WERI-Rb-1 (cell line): ENCODE data around the gene FBXL17.

Experiments
- DNase-seq: peaks from one replicate; pipeline ENCODE4 v3.0.0-alpha.2; 2020
- H3K27ac ChIP-seq: fragments of 250-450 bp; sonication (Bioruptor Pico); 2 replicates; pipeline ENCODE4 v1.5.1; 2020; ENCODE audit warnings: mild to moderate bottlenecking, moderate library complexity
- H3K27me3 ChIP-seq: fragments of 250-450 bp; sonication (Bioruptor Pico); 2 replicates; pipeline ENCODE4 v1.5.1; 2021; ENCODE audit warnings: mild to moderate bottlenecking, low read depth, moderate library complexity; ENCODE audit not compliant: insufficient read depth, severe bottlenecking
- H3K36me3 ChIP-seq: fragments of 250-450 bp; sonication (Bioruptor Pico); 2 replicates; pipeline ENCODE4 v1.5.1; 2020; ENCODE audit warnings: mild to moderate bottlenecking, moderate library complexity
- H3K4me3 ChIP-seq: 2 replicates; pipeline ENCODE4 v1.5.1; 2011; ENCODE audit warnings: low read depth, mild to moderate bottlenecking, control low read depth, low read length
- H3K9me3 ChIP-seq: fragments of 250-450 bp; sonication (Bioruptor Pico); 2 replicates; pipeline ENCODE4 v1.5.1; 2021; ENCODE audit warnings: mild to moderate bottlenecking, moderate library complexity; ENCODE audit not compliant: severe bottlenecking
- CTCF ChIP-seq: IDR thresholded peaks from 2 replicates; pipeline ENCODE4 v1.5.1; 2011; ENCODE audit warnings: low read depth, mild to moderate bottlenecking, control low read depth, inconsistent platforms, low read length

Gene FBXL17

GRCh38 chr5:107969847-107970246 is 412.1 kb downstream of the FBXL17 start:
- Histone ChIP-seq H3K27ac (no peak overlapping the region), H3K36me3 (no peaks in the 10 kb centered on the region), H3K9me3 (no peaks in the 10 kb centered on the region), H3K4me3 (no peak overlapping the region), H3K27me3 (no peaks in the 10 kb centered on the region)
- no peak for DNase-seq
- TF ChIP-seq CTCF, result no peak

- Histone ChIP-seq H3K4me3 (no peak overlapping the region), H3K9me3 (no peaks in the 10 kb centered on the region), H3K27me3 (no peaks in the 10 kb centered on the region), H3K36me3 (no peaks in the 10 kb centered on the region), H3K27ac (no peak overlapping the region)
- DNase-seq, result no peak
- TF ChIP-seq CTCF, result no peak
These were observed 412.9 kb downstream of the FBXL17 start for GRCh38 chr5:107968998-107969397.

- no peaks in the 10 kb centered on the region for H3K27me3 ChIP-seq
- no peak overlapping the region for H3K4me3 ChIP-seq
- no peak overlapping the region for H3K27ac ChIP-seq
- TF ChIP-seq CTCF, result no peak
- no peaks in the 10 kb centered on the region for H3K36me3 ChIP-seq
- H3K9me3 ChIP-seq, result no peaks in the 10 kb centered on the region
- DNase-seq, result no peak
These were observed 413.5 kb downstream of the FBXL17 start for GRCh38 chr5:107968406-107968843.

- H3K36me3 ChIP-seq, result no peaks in the 10 kb centered on the region
- H3K9me3 ChIP-seq, result no peaks in the 10 kb centered on the region
- no peak for DNase-seq
- no peak for TF ChIP-seq CTCF
- H3K4me3 ChIP-seq, result no peak overlapping the region
- no peak overlapping the region for H3K27ac ChIP-seq
- H3K27me3 ChIP-seq, result no peaks in the 10 kb centered on the region
These were observed 415.7 kb downstream of the FBXL17 start for GRCh38 chr5:107966201-107966600.

- H3K9me3 ChIP-seq, result no peaks in the 10 kb centered on the region
- H3K27ac ChIP-seq, result no peak overlapping the region
- no peak for DNase-seq
- no peak overlapping the region for H3K4me3 ChIP-seq
- H3K36me3 ChIP-seq, result no peaks in the 10 kb centered on the region
- no peaks in the 10 kb centered on the region for H3K27me3 ChIP-seq
- no peak for TF ChIP-seq CTCF
These were observed 417.2 kb downstream of the FBXL17 start for GRCh38 chr5:107964722-107965121.

GRCh38 chr5:107959573-107960279 is 422.2 kb downstream of the FBXL17 start:
- Histone ChIP-seq H3K27ac (no peak overlapping the region), H3K27me3 (no peaks in the 10 kb centered on the region), H3K4me3 (no peak overlapping the region), H3K36me3 (no peaks in the 10 kb centered on the region), H3K9me3 (no peaks in the 10 kb centered on the region)
- no peak for DNase-seq
- TF ChIP-seq CTCF, result no peak
